ENCODE data around the gene SLC5A11. TPM values are rescaled to one million over a fixed set of nuclear protein-coding genes. Genes with fewer than 3 reads are reported as not detected.
"Not testable (repeated sequence)": the region's sequence is repeated elsewhere in the genome, so short reads cannot be mapped to it uniquely, and the experiment has no call there.

SLC5A11 gene
- total RNA-seq, 1 donor from 2014 or later = not detected

- Histone ChIP-seq H3K79me2 (ENCODE audit: insufficient read depth, low read length) (no peaks in the 10 kb centered on the region), H3K4me3 (ENCODE audit: insufficient read depth, low read depth, low read length) (no peak overlapping the region), H3K9me3 (ENCODE audit: insufficient read depth, low read depth, low read length) (no peaks in the 10 kb centered on the region), H3K36me3 (ENCODE audit: insufficient read depth, low read length) (no peaks in the 10 kb centered on the region), H4K20me1 (ENCODE audit: insufficient read depth, low read length) (no peaks in the 10 kb centered on the region), H3K27ac (ENCODE audit: low read depth, low read length) (no peak overlapping the region), H3K27me3 (ENCODE audit: insufficient read depth, low read length) (no peaks in the 10 kb centered on the region), H3K4me1 (ENCODE audit: insufficient read depth, low read length) (peaks cover 10% of the 10 kb centered on the region), H3K4me2 (ENCODE audit: low read length) (no peak overlapping the region), H2AFZ (ENCODE audit: low read depth, low read length) (no peak overlapping the region), H3K9ac (ENCODE audit: low read length) (no peak overlapping the region)
- peak; percentile 20 for DNase-seq (ENCODE audit: low read depth)
- no peak for FAIRE-seq
- H3K27me3 Mint-ChIP-seq (ENCODE audit: low read depth, unreplicated experiment) = peaks cover 6% of the 10 kb centered on the region
- H3K4me1 Mint-ChIP-seq (ENCODE audit: low read depth, unreplicated experiment) = peaks cover 5% of the 10 kb centered on the region
- TF ChIP-seq CTCF (IDR thresholded peaks at IDR 0.05; ENCODE audit: insufficient read depth, low read depth, low read length) (no peak), EZH2 (IDR thresholded peaks at IDR 0.05; ENCODE audit: insufficient read depth, low read length) (no peak)
- no peak overlapping the region for H3K27ac Mint-ChIP-seq (ENCODE audit: unreplicated experiment)
- no peak overlapping the region for H3K4me3 Mint-ChIP-seq (ENCODE audit: unreplicated experiment)
- no peaks in the 10 kb centered on the region for H3K36me3 Mint-ChIP-seq (ENCODE audit: low read depth, unreplicated experiment)
- H3K9me3 Mint-ChIP-seq (ENCODE audit: unreplicated experiment) = peaks cover 3% of the 10 kb centered on the region
These were observed 1.4 kb upstream of the SLC5A11 start for GRCh38 chr16:24844101-24845030.

- H3K4me1 Mint-ChIP-seq (ENCODE audit: low read depth, unreplicated experiment); FAIRE-seq; H3K27me3 Mint-ChIP-seq (ENCODE audit: low read depth, unreplicated experiment): not testable (repeated sequence)
These were observed 765 bp upstream of the SLC5A11 start for GRCh38 chr16:24845031-24845365.

GRCh38 chr16:24846548-24847357 lies 990 bp downstream of the SLC5A11 start:
- FAIRE-seq (no peak), DNase-seq (ENCODE audit: low read depth) (no peak)
- Histone ChIP-seq H3K4me2 (ENCODE audit: low read length) (no peak overlapping the region), H3K9me3 (ENCODE audit: insufficient read depth, low read depth, low read length) (no peaks in the 10 kb centered on the region), H2AFZ (ENCODE audit: low read depth, low read length) (no peak overlapping the region), H4K20me1 (ENCODE audit: insufficient read depth, low read length) (no peaks in the 10 kb centered on the region), H3K27ac (ENCODE audit: low read depth, low read length) (no peak overlapping the region), H3K9ac (ENCODE audit: low read length) (no peak overlapping the region), H3K4me1 (ENCODE audit: insufficient read depth, low read length) (peaks cover 15% of the 10 kb centered on the region), H3K36me3 (ENCODE audit: insufficient read depth, low read length) (no peaks in the 10 kb centered on the region), H3K27me3 (ENCODE audit: insufficient read depth, low read length) (no peaks in the 10 kb centered on the region), H3K4me3 (ENCODE audit: insufficient read depth, low read depth, low read length) (no peak overlapping the region), H3K79me2 (ENCODE audit: insufficient read depth, low read length) (no peaks in the 10 kb centered on the region)
- peaks cover 4% of the 10 kb centered on the region for H3K9me3 Mint-ChIP-seq (ENCODE audit: unreplicated experiment)
- H3K4me3 Mint-ChIP-seq (ENCODE audit: unreplicated experiment) = no peak overlapping the region
- TF ChIP-seq CTCF (IDR thresholded peaks at IDR 0.05; ENCODE audit: insufficient read depth, low read depth, low read length) = no peak
- no peak for TF ChIP-seq EZH2 (IDR thresholded peaks at IDR 0.05; ENCODE audit: insufficient read depth, low read length)
- peaks cover 6% of the 10 kb centered on the region for H3K27me3 Mint-ChIP-seq (ENCODE audit: low read depth, unreplicated experiment)
- H3K36me3 Mint-ChIP-seq (ENCODE audit: low read depth, unreplicated experiment) = no peaks in the 10 kb centered on the region
- H3K27ac Mint-ChIP-seq (ENCODE audit: unreplicated experiment) = no peak overlapping the region
- peaks cover 5% of the 10 kb centered on the region for H3K4me1 Mint-ChIP-seq (ENCODE audit: low read depth, unreplicated experiment)

More at GRCh38 chr16:24845031-24845365, 765 bp upstream of the SLC5A11 start:
- not testable (repeated sequence) for H3K27ac ChIP-seq (ENCODE audit: low read depth, low read length); H3K9me3 Mint-ChIP-seq (ENCODE audit: unreplicated experiment); H2AFZ ChIP-seq (ENCODE audit: low read depth, low read length); H3K4me3 Mint-ChIP-seq (ENCODE audit: unreplicated experiment); H3K4me1 ChIP-seq (ENCODE audit: insufficient read depth, low read length); H3K79me2 ChIP-seq (ENCODE audit: insufficient read depth, low read length); H4K20me1 ChIP-seq (ENCODE audit: insufficient read depth, low read length); H3K27ac Mint-ChIP-seq (ENCODE audit: unreplicated experiment); H3K4me2 ChIP-seq (ENCODE audit: low read length); H3K36me3 Mint-ChIP-seq (ENCODE audit: low read depth, unreplicated experiment); H3K9ac ChIP-seq (ENCODE audit: low read length); H3K27me3 ChIP-seq (ENCODE audit: insufficient read depth, low read length); H3K9me3 ChIP-seq (ENCODE audit: insufficient read depth, low read depth, low read length); DNase-seq (ENCODE audit: low read depth); H3K4me3 ChIP-seq (ENCODE audit: insufficient read depth, low read depth, low read length); H3K36me3 ChIP-seq (ENCODE audit: insufficient read depth, low read length)
